HEK293 (cell line): ENCODE results near the gene SERTAD4.

ENCODE experiments used
- GLIS1 ChIP-seq: fragments of 450-650 bp; formaldehyde crosslinking; IDR thresholded peaks from 2 replicates; pipeline ENCODE4 v1.5.1; 2016; ENCODE audit warnings: missing biosample characterization, missing genetic modification characterization
- KLF1 ChIP-seq: fragments of 450-650 bp; formaldehyde crosslinking; IDR thresholded peaks from 2 replicates; pipeline ENCODE4 v1.5.1; 2016; ENCODE audit warnings: missing biosample characterization, missing genetic modification characterization
- KLF16 ChIP-seq: fragments of 450-650 bp; formaldehyde crosslinking; IDR thresholded peaks from 2 replicates; pipeline ENCODE4 v1.5.1; 2017; ENCODE audit warnings: missing biosample characterization, missing genetic modification characterization
- SCRT1 ChIP-seq: fragments of 450-650 bp; formaldehyde crosslinking; IDR thresholded peaks from 2 replicates; pipeline ENCODE4 v1.5.1; 2016; ENCODE audit warnings: missing biosample characterization, missing genetic modification characterization, borderline replicate concordance
- ZBTB20 ChIP-seq: fragments of 450-650 bp; formaldehyde crosslinking; IDR thresholded peaks from 2 replicates; pipeline ENCODE4 v1.5.1; 2016; ENCODE audit warnings: missing biosample characterization, missing genetic modification characterization
- ZEB2 ChIP-seq: fragments of 450-650 bp; formaldehyde crosslinking; IDR thresholded peaks from 2 replicates; pipeline ENCODE4 v1.5.1; 2016; ENCODE audit warnings: missing biosample characterization, missing genetic modification characterization
- ZNF114 ChIP-seq: fragments of 450-650 bp; formaldehyde crosslinking; IDR thresholded peaks from 2 replicates; pipeline ENCODE4 v1.5.0; 2017; ENCODE audit warnings: missing biosample characterization, missing genetic modification characterization
- ZNF16 ChIP-seq: fragments of 450-650 bp; formaldehyde crosslinking; IDR thresholded peaks from 2 replicates; pipeline ENCODE4 v1.5.1; 2016; ENCODE audit warnings: low read depth, missing biosample characterization, missing genetic modification characterization
- ZNF175 ChIP-seq: fragments of 450-650 bp; formaldehyde crosslinking; IDR thresholded peaks from 2 replicates; pipeline ENCODE4 v1.5.1; 2016; ENCODE audit warnings: missing biosample characterization, missing genetic modification characterization
- ZNF24 ChIP-seq: fragments of 450-650 bp; formaldehyde crosslinking; IDR thresholded peaks from 2 replicates; pipeline ENCODE4 v1.5.1; 2016; ENCODE audit warnings: missing biosample characterization, missing genetic modification characterization
- ZNF266 ChIP-seq: fragments of 450-650 bp; formaldehyde crosslinking; IDR thresholded peaks from 2 replicates; pipeline ENCODE4 v1.5.1; 2016; ENCODE audit warnings: missing biosample characterization, missing genetic modification characterization, low read depth
- ZNF366 ChIP-seq: fragments of 450-650 bp; formaldehyde crosslinking; conservative IDR thresholded peaks from 2 replicates; pipeline ENCODE4 v1.5.1; 2016; ENCODE audit warnings: missing biosample characterization, missing genetic modification characterization
- ZNF560 ChIP-seq: fragments of 450-650 bp; formaldehyde crosslinking; IDR thresholded peaks from 2 replicates; pipeline ENCODE4 v1.5.1; 2017; ENCODE audit warnings: missing biosample characterization, missing genetic modification characterization, borderline replicate concordance
- ZNF600 ChIP-seq: fragments of 450-650 bp; formaldehyde crosslinking; IDR thresholded peaks from 2 replicates; pipeline ENCODE4 v1.5.1; 2016; ENCODE audit warnings: missing biosample characterization, missing genetic modification characterization
- ZNF707 ChIP-seq: fragments of 450-650 bp; formaldehyde crosslinking; IDR thresholded peaks from 2 replicates; pipeline ENCODE4 v1.5.1; 2016; ENCODE audit warnings: missing biosample characterization, missing genetic modification characterization
- ZNF747 ChIP-seq: fragments of 450-650 bp; formaldehyde crosslinking; IDR thresholded peaks from 2 replicates; pipeline ENCODE4 v1.5.1; 2016; ENCODE audit warnings: missing biosample characterization, missing genetic modification characterization
- ZNF785 ChIP-seq: fragments of 450-650 bp; formaldehyde crosslinking; IDR thresholded peaks from 2 replicates; pipeline ENCODE4 v1.5.1; 2016; ENCODE audit warnings: missing biosample characterization, missing genetic modification characterization
- ZSCAN30 ChIP-seq: fragments of 450-650 bp; IDR thresholded peaks from 2 replicates; pipeline ENCODE4 v1.5.1; 2018; ENCODE audit warnings: missing biosample characterization, mild to moderate bottlenecking, missing genetic modification characterization, moderate library complexity
- TF ChIP-seq, protein P1 (sequence below): fragments of 450-650 bp; formaldehyde crosslinking; IDR thresholded peaks from 2 replicates; pipeline ENCODE4 v1.5.0; 2017; ENCODE audit warnings: missing biosample characterization, missing genetic modification characterization, borderline replicate concordance
- TF ChIP-seq, protein P2 (sequence below): fragments of 450-650 bp; formaldehyde crosslinking; IDR thresholded peaks from 2 replicates; pipeline ENCODE4 v1.5.1; 2016; ENCODE audit warnings: missing biosample characterization, missing genetic modification characterization
- TF ChIP-seq, protein P3 (sequence below): fragments of 450-650 bp; formaldehyde crosslinking; IDR thresholded peaks from 2 replicates; pipeline ENCODE4 v1.5.1; 2016; ENCODE audit warnings: missing biosample characterization, missing genetic modification characterization
- TF ChIP-seq, protein P4 (sequence below): fragments of 450-650 bp; formaldehyde crosslinking; IDR thresholded peaks from 2 replicates; pipeline ENCODE4 v1.5.1; 2016; ENCODE audit warnings: missing biosample characterization, missing genetic modification characterization
- TF ChIP-seq, protein P5 (sequence below): fragments of 450-650 bp; formaldehyde crosslinking; IDR thresholded peaks from 2 replicates; pipeline ENCODE4 v1.5.1; 2016; ENCODE audit warnings: missing biosample characterization, missing genetic modification characterization, low read depth
- TF ChIP-seq, protein P6 (sequence below): fragments of 450-650 bp; formaldehyde crosslinking; IDR thresholded peaks from 2 replicates; pipeline ENCODE4 v1.5.1; 2016; ENCODE audit warnings: missing biosample characterization, missing genetic modification characterization, borderline replicate concordance
- TF ChIP-seq, protein P7 (sequence below): fragments of 450-650 bp; formaldehyde crosslinking; IDR thresholded peaks from 2 replicates; pipeline ENCODE4 v1.5.1; 2016; ENCODE audit warnings: missing biosample characterization, missing genetic modification characterization

SERTAD4 gene

DNA sequence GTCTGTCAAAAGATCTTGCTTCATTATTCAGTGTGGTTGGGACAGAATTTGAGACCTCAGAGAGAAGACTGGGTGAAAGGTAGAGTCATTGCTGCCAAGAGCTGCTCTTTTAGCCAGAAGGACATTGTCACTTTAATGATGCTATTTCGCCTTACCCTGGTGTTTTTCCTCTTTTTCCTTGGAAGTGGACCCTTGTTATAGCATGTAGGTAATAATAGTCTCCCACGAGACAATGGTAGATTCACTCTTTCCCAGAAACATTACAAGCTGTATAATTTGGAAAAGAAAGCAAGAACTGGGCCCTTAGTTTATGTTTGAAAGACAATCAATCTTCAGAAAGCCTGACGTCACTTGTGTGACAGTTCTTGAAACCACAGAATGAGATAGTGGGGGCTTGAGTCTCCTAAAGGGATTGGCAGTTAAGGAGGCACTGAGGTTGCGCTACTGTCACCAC, 3.8 kb downstream of the SERTAD4 start (continued):
- TF ChIP-seq, protein P1, sequence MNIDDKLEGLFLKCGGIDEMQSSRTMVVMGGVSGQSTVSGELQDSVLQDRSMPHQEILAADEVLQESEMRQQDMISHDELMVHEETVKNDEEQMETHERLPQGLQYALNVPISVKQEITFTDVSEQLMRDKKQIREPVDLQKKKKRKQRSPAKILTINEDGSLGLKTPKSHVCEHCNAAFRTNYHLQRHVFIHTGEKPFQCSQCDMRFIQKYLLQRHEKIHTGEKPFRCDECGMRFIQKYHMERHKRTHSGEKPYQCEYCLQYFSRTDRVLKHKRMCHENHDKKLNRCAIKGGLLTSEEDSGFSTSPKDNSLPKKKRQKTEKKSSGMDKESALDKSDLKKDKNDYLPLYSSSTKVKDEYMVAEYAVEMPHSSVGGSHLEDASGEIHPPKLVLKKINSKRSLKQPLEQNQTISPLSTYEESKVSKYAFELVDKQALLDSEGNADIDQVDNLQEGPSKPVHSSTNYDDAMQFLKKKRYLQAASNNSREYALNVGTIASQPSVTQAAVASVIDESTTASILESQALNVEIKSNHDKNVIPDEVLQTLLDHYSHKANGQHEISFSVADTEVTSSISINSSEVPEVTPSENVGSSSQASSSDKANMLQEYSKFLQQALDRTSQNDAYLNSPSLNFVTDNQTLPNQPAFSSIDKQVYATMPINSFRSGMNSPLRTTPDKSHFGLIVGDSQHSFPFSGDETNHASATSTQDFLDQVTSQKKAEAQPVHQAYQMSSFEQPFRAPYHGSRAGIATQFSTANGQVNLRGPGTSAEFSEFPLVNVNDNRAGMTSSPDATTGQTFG: no peak
- no peak for TF ChIP-seq ZNF785 (tag by site-specific recombination)
- TF ChIP-seq ZNF16 (tag by site-specific recombination): no peak
- TF ChIP-seq ZNF114 (tag by site-specific recombination): no peak
- no peak for TF ChIP-seq KLF1 (tag by site-specific recombination)
- TF ChIP-seq ZBTB20 (tag by site-specific recombination): peak; percentile 77
- TF ChIP-seq ZNF366 (tag by site-specific recombination): peak; percentile 88
- TF ChIP-seq, protein P2, sequence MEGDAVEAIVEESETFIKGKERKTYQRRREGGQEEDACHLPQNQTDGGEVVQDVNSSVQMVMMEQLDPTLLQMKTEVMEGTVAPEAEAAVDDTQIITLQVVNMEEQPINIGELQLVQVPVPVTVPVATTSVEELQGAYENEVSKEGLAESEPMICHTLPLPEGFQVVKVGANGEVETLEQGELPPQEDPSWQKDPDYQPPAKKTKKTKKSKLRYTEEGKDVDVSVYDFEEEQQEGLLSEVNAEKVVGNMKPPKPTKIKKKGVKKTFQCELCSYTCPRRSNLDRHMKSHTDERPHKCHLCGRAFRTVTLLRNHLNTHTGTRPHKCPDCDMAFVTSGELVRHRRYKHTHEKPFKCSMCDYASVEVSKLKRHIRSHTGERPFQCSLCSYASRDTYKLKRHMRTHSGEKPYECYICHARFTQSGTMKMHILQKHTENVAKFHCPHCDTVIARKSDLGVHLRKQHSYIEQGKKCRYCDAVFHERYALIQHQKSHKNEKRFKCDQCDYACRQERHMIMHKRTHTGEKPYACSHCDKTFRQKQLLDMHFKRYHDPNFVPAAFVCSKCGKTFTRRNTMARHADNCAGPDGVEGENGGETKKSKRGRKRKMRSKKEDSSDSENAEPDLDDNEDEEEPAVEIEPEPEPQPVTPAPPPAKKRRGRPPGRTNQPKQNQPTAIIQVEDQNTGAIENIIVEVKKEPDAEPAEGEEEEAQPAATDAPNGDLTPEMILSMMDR: no peak
- no peak for TF ChIP-seq ZNF175 (tag by site-specific recombination)
- peak; percentile 91 for TF ChIP-seq ZEB2 (tag by site-specific recombination)
- TF ChIP-seq ZNF560 (tag by site-specific recombination): no peak
- TF ChIP-seq ZNF747 (tag by site-specific recombination): no peak
- no peak for TF ChIP-seq ZNF707 (tag by site-specific recombination)
- TF ChIP-seq SCRT1 (tag by site-specific recombination): no peak
- TF ChIP-seq, protein P3, sequence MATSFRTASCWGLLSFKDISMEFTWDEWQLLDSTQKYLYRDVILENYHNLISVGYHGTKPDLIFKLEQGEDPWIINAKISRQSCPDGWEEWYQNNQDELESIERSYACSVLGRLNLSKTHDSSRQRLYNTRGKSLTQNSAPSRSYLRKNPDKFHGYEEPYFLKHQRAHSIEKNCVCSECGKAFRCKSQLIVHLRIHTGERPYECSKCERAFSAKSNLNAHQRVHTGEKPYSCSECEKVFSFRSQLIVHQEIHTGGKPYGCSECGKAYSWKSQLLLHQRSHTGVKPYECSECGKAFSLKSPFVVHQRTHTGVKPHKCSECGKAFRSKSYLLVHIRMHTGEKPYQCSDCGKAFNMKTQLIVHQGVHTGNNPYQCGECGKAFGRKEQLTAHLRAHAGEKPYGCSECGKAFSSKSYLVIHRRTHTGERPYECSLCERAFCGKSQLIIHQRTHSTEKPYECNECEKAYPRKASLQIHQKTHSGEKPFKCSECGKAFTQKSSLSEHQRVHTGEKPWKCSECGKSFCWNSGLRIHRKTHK: no peak
- TF ChIP-seq, protein P4, sequence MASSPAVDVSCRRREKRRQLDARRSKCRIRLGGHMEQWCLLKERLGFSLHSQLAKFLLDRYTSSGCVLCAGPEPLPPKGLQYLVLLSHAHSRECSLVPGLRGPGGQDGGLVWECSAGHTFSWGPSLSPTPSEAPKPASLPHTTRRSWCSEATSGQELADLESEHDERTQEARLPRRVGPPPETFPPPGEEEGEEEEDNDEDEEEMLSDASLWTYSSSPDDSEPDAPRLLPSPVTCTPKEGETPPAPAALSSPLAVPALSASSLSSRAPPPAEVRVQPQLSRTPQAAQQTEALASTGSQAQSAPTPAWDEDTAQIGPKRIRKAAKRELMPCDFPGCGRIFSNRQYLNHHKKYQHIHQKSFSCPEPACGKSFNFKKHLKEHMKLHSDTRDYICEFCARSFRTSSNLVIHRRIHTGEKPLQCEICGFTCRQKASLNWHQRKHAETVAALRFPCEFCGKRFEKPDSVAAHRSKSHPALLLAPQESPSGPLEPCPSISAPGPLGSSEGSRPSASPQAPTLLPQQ: peak; percentile 94
- TF ChIP-seq ZNF24: peak; percentile 63; the same call in 1 of the 2 replicates
- TF ChIP-seq ZSCAN30 (tag by site-specific recombination): no peak; the same call in 1 of the 2 replicates
- TF ChIP-seq ZNF266 (tag by site-specific recombination): no peak
- TF ChIP-seq, protein P5, sequence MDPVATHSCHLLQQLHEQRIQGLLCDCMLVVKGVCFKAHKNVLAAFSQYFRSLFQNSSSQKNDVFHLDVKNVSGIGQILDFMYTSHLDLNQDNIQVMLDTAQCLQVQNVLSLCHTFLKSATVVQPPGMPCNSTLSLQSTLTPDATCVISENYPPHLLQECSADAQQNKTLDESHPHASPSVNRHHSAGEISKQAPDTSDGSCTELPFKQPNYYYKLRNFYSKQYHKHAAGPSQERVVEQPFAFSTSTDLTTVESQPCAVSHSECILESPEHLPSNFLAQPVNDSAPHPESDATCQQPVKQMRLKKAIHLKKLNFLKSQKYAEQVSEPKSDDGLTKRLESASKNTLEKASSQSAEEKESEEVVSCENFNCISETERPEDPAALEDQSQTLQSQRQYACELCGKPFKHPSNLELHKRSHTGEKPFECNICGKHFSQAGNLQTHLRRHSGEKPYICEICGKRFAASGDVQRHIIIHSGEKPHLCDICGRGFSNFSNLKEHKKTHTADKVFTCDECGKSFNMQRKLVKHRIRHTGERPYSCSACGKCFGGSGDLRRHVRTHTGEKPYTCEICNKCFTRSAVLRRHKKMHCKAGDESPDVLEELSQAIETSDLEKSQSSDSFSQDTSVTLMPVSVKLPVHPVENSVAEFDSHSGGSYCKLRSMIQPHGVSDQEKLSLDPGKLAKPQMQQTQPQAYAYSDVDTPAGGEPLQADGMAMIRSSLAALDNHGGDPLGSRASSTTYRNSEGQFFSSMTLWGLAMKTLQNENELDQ (tag by site-specific recombination): no peak
- TF ChIP-seq, protein P6, sequence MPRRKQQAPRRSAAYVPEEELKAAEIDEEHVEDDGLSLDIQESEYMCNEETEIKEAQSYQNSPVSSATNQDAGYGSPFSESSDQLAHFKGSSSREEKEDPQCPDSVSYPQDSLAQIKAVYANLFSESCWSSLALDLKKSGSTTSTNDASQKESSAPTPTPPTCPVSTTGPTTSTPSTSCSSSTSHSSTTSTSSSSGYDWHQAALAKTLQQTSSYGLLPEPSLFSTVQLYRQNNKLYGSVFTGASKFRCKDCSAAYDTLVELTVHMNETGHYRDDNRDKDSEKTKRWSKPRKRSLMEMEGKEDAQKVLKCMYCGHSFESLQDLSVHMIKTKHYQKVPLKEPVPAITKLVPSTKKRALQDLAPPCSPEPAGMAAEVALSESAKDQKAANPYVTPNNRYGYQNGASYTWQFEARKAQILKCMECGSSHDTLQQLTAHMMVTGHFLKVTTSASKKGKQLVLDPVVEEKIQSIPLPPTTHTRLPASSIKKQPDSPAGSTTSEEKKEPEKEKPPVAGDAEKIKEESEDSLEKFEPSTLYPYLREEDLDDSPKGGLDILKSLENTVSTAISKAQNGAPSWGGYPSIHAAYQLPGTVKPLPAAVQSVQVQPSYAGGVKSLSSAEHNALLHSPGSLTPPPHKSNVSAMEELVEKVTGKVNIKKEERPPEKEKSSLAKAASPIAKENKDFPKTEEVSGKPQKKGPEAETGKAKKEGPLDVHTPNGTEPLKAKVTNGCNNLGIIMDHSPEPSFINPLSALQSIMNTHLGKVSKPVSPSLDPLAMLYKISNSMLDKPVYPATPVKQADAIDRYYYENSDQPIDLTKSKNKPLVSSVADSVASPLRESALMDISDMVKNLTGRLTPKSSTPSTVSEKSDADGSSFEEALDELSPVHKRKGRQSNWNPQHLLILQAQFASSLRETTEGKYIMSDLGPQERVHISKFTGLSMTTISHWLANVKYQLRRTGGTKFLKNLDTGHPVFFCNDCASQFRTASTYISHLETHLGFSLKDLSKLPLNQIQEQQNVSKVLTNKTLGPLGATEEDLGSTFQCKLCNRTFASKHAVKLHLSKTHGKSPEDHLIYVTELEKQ: peak; percentile 94; the same call in 1 of the 2 replicates
- TF ChIP-seq ZNF600 (tag by site-specific recombination): no peak; the same call in none of the 2 replicates
- TF ChIP-seq GLIS1: no peak; the same call in 1 of the 2 replicates
- TF ChIP-seq KLF16 (tag by site-specific recombination): no peak
- TF ChIP-seq, protein P7, sequence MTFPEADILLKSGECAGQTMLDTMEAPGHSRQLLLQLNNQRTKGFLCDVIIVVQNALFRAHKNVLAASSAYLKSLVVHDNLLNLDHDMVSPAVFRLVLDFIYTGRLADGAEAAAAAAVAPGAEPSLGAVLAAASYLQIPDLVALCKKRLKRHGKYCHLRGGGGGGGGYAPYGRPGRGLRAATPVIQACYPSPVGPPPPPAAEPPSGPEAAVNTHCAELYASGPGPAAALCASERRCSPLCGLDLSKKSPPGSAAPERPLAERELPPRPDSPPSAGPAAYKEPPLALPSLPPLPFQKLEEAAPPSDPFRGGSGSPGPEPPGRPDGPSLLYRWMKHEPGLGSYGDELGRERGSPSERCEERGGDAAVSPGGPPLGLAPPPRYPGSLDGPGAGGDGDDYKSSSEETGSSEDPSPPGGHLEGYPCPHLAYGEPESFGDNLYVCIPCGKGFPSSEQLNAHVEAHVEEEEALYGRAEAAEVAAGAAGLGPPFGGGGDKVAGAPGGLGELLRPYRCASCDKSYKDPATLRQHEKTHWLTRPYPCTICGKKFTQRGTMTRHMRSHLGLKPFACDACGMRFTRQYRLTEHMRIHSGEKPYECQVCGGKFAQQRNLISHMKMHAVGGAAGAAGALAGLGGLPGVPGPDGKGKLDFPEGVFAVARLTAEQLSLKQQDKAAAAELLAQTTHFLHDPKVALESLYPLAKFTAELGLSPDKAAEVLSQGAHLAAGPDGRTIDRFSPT (tag by site-specific recombination): peak; percentile 87
